T-helper 1 cell treated with Interleukin-12 subunit alpha and Interleukin-12 subunit beta and Interleukin-4 antibody, amounts not matched to agents 30 ng/mL and 1 ng/mL, for 36 hours (primary cell): ENCODE data around the gene TSC2. TPM values are rescaled to one million over a fixed set of nuclear protein-coding genes. Genes with fewer than 3 reads are reported as not detected.
"Not testable (repeated sequence)": the region's sequence is repeated elsewhere in the genome, so short reads cannot be mapped to it uniquely, and the experiment has no call there.

ENCODE experiments used
- intact Hi-C: fragments of 100-400 bp; cut with micrococcal nuclease; formaldehyde crosslinking; loops from one replicate; pipeline ENCODE4 v1.15.1; 2024
- total RNA-seq: library from RNA; stranded (reverse); gene quantifications from 2 replicates; pipeline ENCODE4 v1.2.3, GENCODE V29; 2022

TSC2 gene
- total RNA-seq, 1 donor from 2014 or later = 130 TPM

DNA sequence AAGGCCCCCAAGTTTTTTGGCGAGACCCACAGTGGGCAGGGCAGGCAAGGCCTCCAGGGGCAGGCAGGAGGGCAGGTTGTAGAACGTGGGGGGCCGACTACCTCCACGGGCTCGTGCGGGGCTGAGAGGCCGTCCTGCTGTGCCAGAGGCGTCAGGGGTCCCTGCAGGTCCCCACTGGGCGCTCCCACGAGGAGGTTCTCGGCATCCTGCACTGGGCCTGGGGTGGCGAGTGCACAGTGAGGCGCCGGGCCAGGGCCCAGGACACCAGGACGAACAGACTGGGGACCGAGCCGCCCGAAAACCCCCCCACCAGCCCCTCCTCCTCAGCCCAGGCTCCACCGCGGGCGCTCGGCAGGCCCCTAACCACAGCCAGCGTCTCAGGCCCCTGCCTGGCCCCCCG lies 68.6 kb downstream of the TSC2 start:
- intact Hi-C loops = not testable (repeated sequence)

DNA sequence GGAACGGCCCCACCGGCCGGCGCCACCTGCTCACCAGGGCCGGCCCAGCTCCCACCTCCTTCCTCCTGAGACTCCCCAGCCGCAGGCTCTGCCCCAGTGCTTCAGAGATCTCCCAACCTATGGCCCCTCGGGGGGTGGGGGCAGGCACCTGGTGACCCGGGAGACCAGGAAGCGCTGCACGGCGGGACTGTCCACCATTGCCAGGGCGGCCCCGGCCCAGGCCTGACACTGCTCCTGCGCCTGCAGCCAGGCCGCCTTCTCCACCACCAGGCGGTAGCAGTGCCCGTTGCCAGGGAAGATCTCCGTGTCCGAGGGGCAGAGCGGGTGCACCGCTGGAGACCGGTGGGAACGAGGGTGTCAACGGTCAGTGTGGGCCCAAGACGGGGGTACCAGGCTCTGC lies 69.6 kb downstream of the TSC2 start:
- intact Hi-C loops = not testable (repeated sequence)

DNA sequence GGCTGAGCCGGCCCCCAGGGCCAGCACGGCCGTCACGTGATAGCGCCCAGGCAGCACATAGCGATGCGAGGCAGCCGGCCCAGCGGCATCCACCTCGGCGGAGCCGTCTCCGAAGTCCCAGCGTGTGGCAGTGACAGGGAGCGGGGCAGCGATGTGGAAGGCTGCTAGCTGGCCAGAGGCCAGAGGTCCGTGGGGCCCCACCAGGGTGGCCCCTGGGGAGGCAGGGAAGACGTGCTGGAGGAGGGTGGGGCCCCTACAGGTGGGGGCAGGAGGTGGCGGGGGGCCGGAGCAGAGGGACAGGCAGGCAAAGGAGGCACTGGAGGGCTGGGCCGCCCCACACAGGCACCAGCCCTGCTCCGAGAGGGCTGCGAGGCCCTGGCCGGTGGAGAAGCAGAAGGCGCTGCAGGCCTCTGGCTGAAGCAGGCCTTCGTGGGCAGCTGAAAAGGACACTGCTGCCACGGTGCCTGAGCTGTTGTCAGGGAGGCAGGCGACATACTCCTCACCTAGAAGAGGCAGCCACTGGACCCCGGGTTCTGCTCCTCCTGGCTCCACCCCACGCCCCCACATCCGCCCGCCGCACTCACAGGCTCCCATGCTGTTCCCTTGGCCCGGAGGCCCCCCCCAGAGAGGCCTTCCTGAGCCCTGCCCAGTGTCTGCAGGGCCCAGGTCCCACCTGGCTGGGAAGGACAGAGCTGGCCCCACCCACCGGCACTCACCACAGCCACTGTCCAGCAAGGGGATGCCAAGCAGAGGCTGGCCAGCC lies 70.4 kb downstream of the TSC2 start:
- intact Hi-C loops = not testable (repeated sequence)

DNA sequence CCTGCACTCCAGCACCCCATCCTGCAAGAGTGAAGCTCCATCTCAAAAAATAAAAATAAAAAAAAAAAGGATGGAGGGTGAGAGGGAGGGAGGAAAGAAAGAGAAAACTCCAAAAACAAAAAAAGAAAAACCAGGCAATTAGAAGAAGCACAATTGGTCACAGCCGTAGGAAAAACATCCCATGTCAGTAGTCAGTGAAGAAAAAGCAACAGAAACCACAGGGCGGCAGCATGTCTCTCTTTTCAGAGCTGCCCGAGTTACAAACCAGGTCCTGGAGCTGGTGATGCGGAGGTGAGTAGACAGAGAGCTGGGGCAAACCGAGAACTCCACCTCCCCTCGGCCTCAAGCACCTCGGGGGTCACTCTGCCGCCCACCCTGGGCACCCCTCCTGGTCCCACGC lies 73.5 kb downstream of the TSC2 start:
- intact Hi-C loops = not testable (repeated sequence)

DNA sequence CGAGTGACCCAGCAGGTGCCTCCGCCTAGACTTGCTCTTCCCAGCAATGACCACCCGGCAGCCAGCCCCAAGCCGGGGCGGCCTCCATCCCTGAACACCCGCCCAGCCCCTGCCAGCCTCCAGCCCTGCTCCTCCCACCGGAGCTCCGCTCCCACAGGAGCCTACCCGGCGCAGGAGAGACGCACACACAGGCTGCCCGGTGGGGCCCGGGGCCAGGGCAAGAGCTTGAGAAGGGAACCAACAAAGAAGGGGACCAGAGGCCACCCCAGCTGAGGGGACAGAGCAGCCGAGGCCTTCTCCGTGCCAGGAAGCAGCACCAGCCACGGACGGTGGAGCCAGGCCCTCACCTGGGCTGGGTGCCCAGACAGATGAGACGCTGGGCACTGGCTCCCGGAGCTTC lies 74.1 kb downstream of the TSC2 start:
- intact Hi-C loops = no loop called here

DNA sequence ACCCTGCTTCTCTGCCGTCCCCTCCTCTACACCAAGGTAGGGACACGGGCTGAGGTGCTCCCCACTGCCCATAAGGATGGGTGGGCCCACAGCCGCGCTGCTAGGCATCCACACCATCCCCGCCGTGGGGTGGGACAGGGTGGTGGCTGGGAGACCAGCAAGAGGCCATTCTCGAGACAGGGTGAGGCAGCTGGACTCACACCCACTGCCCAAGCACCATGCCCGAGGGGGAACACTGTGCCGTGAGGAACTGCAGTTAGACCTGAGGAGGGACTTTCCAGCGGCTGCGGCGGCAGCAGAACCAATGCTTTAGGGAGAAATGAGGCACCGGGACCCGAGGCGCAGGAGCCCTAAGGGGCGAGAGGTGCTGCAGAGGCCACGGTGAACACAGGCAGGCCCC lies 74.6 kb downstream of the TSC2 start:
- intact Hi-C loops = no loop called here

DNA sequence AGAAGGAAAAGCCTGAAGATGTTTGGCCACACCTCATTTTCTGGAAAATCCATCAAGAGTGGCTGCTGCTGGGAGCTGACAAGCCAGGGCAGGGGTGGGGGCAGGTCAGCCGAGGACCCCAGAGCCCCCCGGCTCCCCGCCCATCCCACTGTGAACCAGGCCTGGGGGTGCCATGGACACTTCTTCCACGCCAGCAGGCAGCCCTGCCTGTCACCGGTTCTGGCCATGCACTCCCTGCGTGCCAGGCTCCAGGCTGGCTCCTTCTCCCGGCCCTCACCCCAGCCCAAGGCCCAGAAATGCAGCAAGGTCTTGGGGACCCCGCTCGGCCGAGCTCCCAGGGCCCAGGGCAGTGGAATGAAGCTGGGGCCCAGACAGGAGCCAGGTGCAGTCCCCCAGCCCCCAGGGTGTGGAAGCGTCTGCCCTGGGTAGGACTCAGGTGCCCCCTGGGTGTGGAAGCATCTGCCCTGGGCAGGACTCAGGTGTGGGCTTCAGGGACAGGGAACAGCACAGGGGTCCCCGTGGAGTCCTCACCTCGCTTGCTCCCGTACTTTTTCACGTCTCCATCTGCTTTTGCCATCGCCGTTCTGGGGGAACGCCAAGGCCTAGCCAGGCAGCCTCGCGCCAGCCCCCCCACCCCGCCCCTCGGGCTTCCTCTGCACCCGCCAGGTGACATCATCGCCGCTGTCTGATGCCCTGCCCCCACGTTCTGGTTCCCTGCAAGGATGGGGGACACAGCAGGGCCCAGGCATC lies 75.3 kb downstream of the TSC2 start:
- intact Hi-C loops = not testable (repeated sequence)

DNA sequence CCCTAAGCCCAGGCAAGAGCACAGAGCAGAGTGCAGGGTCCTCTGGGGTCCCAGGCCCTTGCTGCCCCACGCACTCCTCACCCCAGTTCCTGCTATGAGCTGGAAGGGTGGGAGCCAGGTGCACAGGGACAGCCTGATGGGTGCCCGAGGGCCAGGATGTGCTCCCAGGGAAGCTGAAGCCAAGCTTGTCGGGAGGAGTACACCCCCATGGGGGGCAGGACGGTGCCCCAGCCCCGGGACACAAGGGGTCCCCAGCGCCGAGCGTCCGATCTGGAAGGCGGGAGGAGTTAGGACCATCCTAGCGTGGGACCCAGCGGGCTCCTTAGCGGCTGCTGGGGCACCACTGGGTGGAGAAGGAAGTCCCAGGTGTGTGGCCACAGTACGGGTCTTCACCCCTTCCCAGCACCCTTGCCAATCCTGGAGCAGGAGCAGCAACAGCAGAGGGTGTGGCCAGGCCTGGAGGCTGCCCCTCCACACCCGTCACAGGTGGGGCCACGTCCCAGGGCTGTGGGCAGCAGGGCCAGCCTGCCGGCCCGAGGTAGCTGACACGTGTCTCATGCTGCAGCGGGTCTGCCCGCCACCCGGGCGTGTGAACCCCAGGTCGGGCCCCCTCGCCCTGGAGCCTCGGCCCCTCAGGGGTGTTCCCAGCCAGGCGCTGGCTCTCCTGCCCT lies 76.1 kb downstream of the TSC2 start:
- intact Hi-C loops = not testable (repeated sequence)

DNA sequence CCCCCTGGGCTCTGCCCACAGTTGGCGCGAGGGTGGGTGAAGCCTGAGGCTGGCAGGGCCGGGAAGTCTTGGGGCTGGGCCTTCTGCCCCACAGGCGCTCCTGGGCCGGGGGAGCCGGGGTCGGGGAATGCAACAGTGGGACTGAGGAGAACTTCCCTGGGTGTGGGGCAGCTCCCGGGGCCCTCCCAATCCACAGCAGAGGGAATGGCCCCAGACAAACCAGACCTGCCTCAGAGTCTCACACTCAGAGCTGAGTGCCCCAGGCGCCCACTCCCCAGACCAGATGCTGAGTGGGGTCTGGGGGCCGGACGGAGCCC lies 76.5 kb downstream of the TSC2 start:
- intact Hi-C loops = not testable (repeated sequence)

DNA sequence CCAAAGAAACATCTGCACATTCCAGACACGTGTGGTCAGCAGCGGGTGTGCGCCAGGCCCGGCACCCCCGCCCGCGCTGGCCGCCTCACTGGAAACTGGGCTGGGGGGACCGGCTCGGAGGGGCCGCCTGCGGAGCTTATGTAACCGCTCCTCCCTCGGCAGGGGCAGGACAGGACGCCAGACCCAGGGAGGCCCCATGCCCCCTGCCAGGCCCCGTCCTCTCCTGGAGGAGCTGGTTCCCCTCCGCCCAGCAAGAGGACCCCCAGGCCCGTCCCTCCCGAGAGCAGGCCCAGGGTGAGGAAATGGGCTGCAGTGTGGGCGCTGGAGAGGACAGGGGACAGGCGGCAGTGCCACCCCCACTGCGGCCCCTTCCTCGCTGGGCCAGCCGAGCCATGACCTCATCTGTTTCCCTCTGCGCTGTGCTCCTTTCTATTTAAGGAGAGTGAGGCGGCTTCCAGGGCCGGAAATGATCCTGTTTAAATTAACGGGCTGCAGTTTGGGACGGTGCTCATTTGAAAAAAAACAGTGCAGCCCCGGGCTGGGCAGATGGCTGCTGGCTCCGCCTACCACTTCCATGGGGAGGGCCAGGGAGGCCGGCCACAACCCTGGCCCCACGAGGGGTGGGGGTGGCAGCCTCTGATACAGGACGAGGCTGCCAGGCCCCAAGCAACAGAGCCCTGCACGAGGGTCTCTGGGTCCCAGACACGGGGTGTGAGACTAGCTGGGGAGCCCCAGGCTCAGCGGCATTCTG lies 77.1 kb downstream of the TSC2 start:
- intact Hi-C loops = not testable (repeated sequence)

DNA sequence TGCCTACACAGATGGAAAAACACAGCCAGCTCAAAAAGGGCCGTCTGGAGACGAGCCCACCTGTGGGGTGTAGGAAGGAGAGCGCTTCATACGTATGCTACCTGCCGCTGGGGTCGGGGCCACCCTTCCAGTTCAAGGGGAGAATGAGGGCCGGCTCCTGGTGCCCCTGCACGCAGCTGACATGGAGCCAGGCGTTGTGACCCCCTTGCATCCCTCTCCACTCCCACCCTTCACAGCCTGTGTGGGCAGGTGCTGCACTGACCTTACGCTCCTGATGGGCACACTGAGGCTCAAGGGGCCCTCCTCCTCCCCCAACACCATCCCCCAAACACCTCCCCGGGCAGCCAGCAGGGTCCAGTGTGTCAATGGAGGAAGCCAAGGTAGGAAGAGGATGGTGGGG lies 77.8 kb downstream of the TSC2 start:
- intact Hi-C loops = not testable (repeated sequence)

DNA sequence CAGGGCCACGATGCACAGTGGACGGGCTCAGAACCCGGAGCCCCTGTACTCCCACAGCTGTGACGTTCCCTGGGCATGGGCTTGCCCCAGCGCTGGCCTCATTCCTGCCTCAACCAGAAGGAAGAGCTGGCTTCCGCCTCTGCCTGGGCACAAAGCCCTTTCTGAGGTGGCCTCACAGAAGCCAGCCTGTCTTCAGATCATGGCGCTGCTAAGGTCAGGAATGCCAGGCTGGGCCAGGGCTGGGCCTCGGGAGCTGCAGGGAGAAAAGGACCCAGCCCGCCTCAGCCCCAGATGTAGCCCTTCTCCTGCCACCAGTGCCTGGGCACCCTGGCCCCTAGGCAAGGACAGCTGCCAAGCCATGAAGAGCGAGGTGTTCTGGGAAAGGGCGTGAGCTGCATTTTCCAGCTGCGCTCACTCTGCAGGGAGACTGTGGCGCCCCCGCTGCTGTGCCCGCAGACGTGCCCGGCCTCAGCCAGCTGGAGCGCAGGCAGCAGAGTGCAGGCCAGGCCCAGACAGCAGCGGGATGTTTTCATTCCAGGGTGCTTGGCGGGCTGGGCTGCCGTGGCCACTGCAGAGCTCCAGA lies 78.5 kb downstream of the TSC2 start:
- intact Hi-C loops = not testable (repeated sequence)

DNA sequence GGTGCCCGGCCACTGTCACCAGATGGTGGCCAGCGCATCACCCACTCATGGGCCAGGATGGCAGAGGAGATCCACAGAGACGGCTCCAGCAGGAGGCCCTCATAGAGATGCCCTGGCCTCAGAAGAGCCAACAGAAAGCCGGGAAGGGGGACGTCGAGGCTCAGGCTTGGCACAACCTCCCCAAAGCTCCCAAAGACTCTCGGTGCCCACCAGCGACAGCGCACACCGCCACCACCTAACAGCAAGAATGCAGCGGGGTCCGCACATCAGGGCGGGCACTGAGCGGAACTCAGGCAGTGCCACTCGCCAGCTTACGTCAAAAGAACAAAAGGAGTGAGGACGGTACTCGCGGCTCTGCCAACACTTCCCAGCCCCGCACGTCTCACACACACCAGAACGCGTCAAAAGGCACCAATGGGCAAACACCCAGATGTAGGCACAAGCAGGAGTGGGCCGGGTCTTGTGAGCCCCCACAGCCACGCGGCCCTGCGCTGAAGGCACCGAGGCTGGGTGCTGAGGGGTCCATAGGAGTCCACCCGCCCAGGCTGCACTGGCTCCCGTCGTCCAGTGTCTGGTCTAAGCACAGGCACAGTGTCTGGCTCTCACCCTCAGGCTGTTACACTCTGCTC lies 79.3 kb downstream of the TSC2 start:
- intact Hi-C loops = not testable (repeated sequence)

DNA sequence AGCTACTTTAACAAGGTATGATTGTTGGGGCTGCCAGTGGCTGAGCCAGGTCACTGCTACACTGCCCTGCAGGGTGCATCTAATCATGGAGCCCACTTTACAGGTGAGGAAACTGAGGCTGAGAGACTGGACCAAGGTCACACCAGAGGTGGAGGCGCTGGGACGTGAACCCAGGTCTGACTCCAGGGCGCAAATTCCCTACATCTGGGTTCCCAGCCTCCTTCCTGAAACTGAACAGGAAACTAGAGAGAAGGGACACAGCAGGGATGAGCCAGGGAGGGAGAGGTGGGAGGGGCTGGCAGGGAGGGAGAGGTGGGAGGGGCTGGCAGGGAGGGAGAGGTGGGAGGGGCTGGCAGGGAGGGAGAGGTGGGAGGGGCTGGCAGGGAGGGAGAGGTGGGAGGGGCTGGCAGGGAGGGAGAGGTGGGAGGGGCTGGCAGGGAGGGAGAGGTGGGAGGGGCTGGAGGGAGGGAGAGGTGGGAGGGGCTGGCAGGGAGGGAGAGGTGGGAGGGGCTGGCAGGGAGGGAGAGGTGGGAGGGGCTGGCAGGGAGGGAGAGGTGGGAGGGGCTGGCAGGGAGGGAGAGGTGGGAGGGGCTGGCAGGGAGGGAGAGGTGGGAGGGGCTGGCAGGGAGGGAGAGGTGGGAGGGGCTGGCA lies 80.0 kb downstream of the TSC2 start:
- intact Hi-C loops = not testable (repeated sequence)

DNA sequence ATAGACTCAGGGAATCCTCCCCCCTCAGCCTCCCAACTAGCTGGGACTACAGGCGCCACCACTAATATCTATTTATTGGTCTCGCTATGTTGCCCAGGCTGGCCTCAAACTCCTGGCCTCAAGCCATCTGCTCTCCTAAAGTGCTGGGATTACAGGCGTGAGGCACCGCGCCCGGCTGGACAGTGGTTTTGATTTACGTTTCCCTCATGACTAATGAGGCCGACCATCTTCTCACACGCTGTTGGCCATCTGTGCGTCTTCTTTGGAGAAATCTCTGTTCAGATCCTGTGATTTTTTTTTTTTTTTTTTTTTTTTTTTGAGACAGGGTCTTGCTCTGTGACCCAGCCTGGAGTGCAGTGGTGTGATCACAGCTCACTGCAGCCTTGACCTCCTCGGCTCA lies 81.5 kb downstream of the TSC2 start:
- intact Hi-C loops = not testable (repeated sequence)

DNA sequence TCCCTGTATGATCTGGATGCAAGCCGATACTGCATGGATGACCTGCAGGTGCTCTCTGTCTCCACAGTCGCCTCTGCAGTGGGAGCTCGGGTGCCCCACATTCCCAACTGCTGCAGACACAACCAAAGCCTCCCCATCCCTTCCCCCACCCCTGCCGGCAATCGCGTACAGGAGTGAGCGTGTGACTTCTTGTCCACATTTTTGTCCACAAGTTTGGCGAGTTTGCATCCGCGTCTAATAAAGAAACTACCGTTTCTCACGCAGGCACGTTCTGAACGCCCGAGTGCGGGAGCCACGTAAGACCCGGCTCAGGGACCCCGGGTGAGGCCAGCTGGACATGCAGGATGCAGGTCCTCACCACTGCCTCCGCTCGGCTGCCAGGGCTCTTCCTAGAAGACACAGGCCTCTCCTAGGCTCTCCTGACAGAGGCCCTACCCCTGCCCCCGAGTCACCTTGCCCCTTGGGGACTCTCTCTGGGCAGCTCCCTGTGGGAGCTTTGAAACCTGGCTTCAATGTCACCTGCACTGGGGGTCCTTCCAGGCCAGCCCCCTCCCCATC lies 82.2 kb downstream of the TSC2 start:
- intact Hi-C loops = not testable (repeated sequence)

DNA sequence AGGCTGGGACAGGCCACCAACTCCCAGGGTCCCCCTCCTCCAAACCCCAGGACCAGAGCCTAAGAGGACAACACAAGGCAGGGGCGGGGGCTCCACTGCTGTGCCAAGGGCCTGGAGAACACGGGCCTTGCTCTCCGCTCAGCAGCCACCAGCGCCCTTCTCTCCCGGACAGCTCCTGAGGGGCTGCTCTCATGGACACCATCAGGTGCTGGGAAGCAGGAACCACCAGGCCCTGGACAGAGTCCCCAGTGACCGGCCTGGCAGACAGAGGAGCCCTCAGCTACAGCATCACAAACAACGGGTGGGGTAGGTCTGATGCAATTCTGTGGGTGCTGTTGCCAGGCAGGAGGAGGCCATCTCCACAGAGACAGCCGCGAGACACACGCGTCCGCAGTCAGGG lies 86.0 kb downstream of the TSC2 start:
- intact Hi-C loops = not testable (repeated sequence)

DNA sequence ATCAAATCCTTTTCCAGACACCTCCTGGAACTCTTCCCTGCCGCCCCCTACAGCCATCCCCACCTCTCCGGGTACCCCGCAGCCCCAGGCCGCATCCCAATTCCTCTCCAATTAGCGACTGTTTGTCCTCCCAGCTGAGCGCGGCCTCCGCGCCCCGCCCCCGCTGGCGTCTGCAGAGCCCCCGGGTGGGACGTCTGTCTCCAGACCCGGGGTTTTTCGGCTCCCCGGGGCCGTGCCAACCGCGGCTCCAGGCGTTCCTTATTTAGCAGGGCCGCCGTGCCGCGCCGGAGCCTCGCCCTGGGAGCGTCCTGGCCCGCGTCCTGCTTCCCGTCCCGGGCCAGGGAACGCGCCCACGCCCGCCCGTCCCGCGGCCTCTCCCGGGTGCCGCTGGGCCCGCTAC lies 87.3 kb downstream of the TSC2 start:
- intact Hi-C loops = not testable (repeated sequence)

DNA sequence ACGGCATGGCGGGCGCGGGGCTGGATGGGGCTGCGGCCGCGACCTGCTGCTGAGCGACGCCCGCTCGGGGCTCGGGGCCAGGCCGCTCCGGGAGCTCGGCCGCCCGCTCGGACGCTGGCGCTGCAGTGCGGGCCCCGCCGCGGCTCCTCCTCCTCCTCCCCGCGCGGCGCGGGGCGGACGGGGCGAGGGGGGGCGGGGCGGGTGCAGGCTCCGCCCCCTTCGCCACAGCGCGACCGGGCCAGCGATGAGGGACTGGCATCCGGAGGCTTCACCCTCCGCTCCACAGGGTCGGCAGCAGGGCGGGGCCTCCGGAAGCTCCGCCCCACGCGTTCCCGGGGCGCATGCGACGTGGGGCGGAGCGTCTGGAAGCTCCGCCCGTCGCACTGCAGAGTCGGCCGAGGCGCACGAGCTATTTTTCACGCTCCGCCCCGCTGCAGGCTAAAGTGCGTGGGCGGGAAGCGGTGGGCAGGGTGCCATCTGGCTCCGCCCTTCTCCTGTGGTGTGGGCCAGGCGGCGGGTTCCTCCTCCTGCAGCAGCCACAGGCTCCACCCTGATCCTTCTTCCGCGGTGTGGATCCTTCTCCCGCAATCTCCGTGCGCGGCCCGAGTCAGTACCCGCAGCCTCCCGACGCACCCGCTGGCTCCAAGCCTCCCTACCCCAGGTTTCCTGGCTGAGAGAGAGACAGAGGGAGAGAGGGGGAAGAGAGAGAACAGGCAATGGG lies 88.1 kb downstream of the TSC2 start, which contains the start of gene PKD1:
Gene PKD1 (minus strand): TSS at position 129 of the 721 bp plus-strand sequence. CDS start 209 bp downstream, outside the sequence.
- intact Hi-C loops = loop anchor here (1.0 kb wide), 1 partner anchor 113 kb away; no protein-coding TSS in a partner anchor
